GM12864 (cell line): ENCODE measurements around the gene AATK.

Experiments
- DNase-seq: peaks from one replicate; pipeline ENCODE4 v3.0.0-alpha.2; 2011; ENCODE audit warnings: low read depth
- H3K4me3 ChIP-seq: 2 replicates; pipeline ENCODE4 v1.5.1; 2011; ENCODE audit warnings: mild to moderate bottlenecking, low read depth, low read length, control low read depth
- CTCF ChIP-seq: IDR thresholded peaks from 2 replicates; pipeline ENCODE4 v1.5.1; 2011; ENCODE audit warnings: low read depth, mild to moderate bottlenecking, moderate library complexity, low read length, control low read depth, inconsistent platforms; ENCODE audit errors: missing control alignments

The AATK gene

GRCh38 chr17:81132770-81133723 is 33.0 kb downstream of the AATK start:
- no peak for TF ChIP-seq CTCF
- H3K4me3 ChIP-seq, result no peak overlapping the region
- DNase-seq, result no peak

DNA sequence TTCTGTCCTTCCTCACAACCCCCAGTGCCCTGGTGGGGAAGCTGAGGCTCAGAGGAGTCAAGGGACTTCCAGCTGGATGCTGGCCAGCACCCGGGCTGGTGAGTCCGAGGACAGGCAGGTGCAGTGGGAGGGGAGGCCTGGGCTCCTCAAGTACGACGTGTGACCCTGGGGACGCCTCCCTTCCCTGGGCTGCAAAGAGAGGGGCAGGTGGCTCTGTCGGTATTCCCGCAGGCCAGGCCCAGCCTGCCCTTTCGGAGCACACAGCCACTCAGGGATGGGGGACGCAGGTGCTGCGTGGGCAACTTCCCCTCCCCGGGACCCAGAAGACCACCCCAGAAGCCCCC is 33.9 kb downstream of the AATK start:
- TF ChIP-seq CTCF, result no peak
- no peak for DNase-seq
- H3K4me3 ChIP-seq, result no peak overlapping the region

GRCh38 chr17:81131486-81132196 is 34.4 kb downstream of the AATK start:
- TF ChIP-seq CTCF, result no peak
- H3K4me3 ChIP-seq, result no peak overlapping the region
- DNase-seq, result no peak

- no peak for TF ChIP-seq CTCF
- no peak for DNase-seq
- no peak overlapping the region for H3K4me3 ChIP-seq
Observed at GRCh38 chr17:81130385-81131361, 35.3 kb downstream of the AATK start.

- DNase-seq, result no peak
- H3K4me3 ChIP-seq, result no peak overlapping the region
- TF ChIP-seq CTCF, result no peak
Observed at GRCh38 chr17:81129711-81130367, 36.2 kb downstream of the AATK start.

DNA sequence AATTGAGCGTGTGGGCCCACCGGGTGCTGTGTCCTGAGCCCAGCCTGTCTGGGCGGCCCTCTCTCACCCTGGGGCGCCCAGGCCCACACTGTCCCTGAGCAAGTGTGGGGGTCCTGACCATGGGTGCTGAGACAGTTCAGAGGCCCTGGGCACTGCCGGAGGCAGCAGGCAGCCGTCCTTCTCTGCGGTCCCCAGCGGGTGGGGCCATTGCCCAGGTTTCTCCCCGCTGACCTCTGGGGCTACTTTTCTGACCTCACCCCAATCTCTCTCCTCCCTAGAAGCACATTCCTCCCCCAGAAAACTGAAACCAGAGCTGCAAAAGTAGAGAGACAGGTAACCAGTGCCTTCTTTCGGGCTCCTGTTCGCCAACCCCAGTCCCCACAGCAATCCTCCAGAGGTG is 36.7 kb downstream of the AATK start:
- no peak for DNase-seq
- no peak for TF ChIP-seq CTCF
- no peak overlapping the region for H3K4me3 ChIP-seq
